Measurements from ENCODE around the gene MAGEA6. TPM values are rescaled to one million over a fixed set of nuclear protein-coding genes. Genes with fewer than 3 reads are reported as not detected.

Gene MAGEA6
- total and polyA plus RNA-seq, 2 experiments from 2014 or later: 0.35 TPM; not detected in 1

- H3K27ac ChIP-seq (ENCODE audit: low read depth): no peak overlapping the region
- no peak overlapping the region for H3K4me3 ChIP-seq
- no peak for ATAC-seq
- no peak for DNase-seq (ENCODE audit: low spot score)
- no peaks in the 10 kb centered on the region for H3K79me2 ChIP-seq (replicated peaks; ENCODE audit: insufficient read depth)
- Mint-ChIP-seq H3K27me3 (ENCODE audit: insufficient read depth, low read depth, poor library complexity) (peaks cover 1% of the 10 kb centered on the region), H3K36me3 (ENCODE audit: low read depth) (no peaks in the 10 kb centered on the region), H3K27ac (no peak overlapping the region), H3K4me1 (peaks cover 10% of the 10 kb centered on the region), H3K9me3 (no peaks in the 10 kb centered on the region), H3K4me3 (no peak overlapping the region)
- H3F3A ChIP-seq (replicated peaks; ENCODE audit: low read depth): no peaks in the 10 kb centered on the region
- no peaks in the 10 kb centered on the region for H3K36me3 ChIP-seq (ENCODE audit: insufficient read depth)
- peaks cover 5% of the 10 kb centered on the region; the same call in 1 of the 2 replicates for H3K4me1 ChIP-seq (ENCODE audit: insufficient read depth)
- H2AFZ ChIP-seq: no peak overlapping the region
- H3K9me2 ChIP-seq (ENCODE audit: insufficient read depth): no peaks in the 10 kb centered on the region
- H3K27me3 ChIP-seq (ENCODE audit: insufficient read depth): no peaks in the 10 kb centered on the region
- no peak overlapping the region for H3K4me2 ChIP-seq
- no peaks in the 10 kb centered on the region for H4K20me1 ChIP-seq (replicated peaks; ENCODE audit: insufficient read depth)
- TF ChIP-seq REST (IDR thresholded peaks at IDR 0.05; ENCODE audit: unreplicated experiment): no peak
- TF ChIP-seq CREB1 (CRISPR knock-in tag; IDR thresholded peaks at IDR 0.05; ENCODE audit: low read depth): no peak
- TF ChIP-seq EZH2phosphoT487 (IDR thresholded peaks at IDR 0.05; ENCODE audit: unreplicated experiment): no peak
- TF ChIP-seq ZNF331 (CRISPR knock-in tag; IDR thresholded peaks at IDR 0.05; ENCODE audit: low read depth): no peak
- no peak for TF ChIP-seq POLR2AphosphoS5 (IDR thresholded peaks at IDR 0.05; ENCODE audit: low read depth)
- TF ChIP-seq JUNB (IDR thresholded peaks at IDR 0.05; ENCODE audit: unreplicated experiment): no peak
- no peak for TF ChIP-seq EZH2 (IDR thresholded peaks at IDR 0.05; ENCODE audit: low read depth, unreplicated experiment)
- TF ChIP-seq ZNF114 (CRISPR knock-in tag; IDR thresholded peaks at IDR 0.05): no peak
- no peak for TF ChIP-seq ZNF462 (CRISPR knock-in tag; IDR thresholded peaks at IDR 0.05)
- TF ChIP-seq ETS1 (IDR thresholded peaks at IDR 0.05): no peak
- TF ChIP-seq CTCF (conservative IDR thresholded peaks at IDR 0.05; ENCODE audit: low read depth in 2 of 2): no peak
- no peak for TF ChIP-seq NANOG (IDR thresholded peaks at IDR 0.05; ENCODE audit: borderline replicate concordance)
- TF ChIP-seq STAT1 (IDR thresholded peaks at IDR 0.05; ENCODE audit: unreplicated experiment): no peak
These were observed 48.9 kb upstream of the MAGEA6 start for GRCh38 chrX:152818356-152818755.

Measured in GM23338 (cell line).